Suprapubic skin (tissue), 4 donors: ENCODE data around the gene NENF. TPM values are rescaled to one million over a fixed set of nuclear protein-coding genes. Genes with fewer than 3 reads are reported as not detected.

Experiments used
- DNase-seq, 2 donors: peaks; one replicate each; pipeline ENCODE4 v3.0.0-alpha.2; 2019; ENCODE audit warnings: low spot score in 2 of 2
- H3K27ac ChIP-seq: fragments of 200-600 bp; sonication (generic); one replicate; pipeline ENCODE4 v1.5.1; 2019
- H3K27me3 ChIP-seq: fragments of 200-600 bp; sonication (generic); one replicate; pipeline ENCODE4 v1.5.1; 2019
- H3K36me3 ChIP-seq: fragments of 200-600 bp; sonication (generic); one replicate; pipeline ENCODE4 v1.5.1; 2019
- H3K4me1 ChIP-seq: fragments of 200-600 bp; sonication (generic); one replicate; pipeline ENCODE4 v1.5.1; 2019
- H3K4me3 ChIP-seq: fragments of 200-600 bp; sonication (generic); one replicate; pipeline ENCODE4 v1.5.1; 2019; ENCODE audit warnings: mild to moderate bottlenecking
- H3K9me3 ChIP-seq: fragments of 200-600 bp; sonication (generic); one replicate; pipeline ENCODE4 v1.5.1; 2019
- CTCF ChIP-seq, 2 donors: fragments of 200-600 bp in 1 of 2; fragments of 450-650 bp in 1 of 2; sonication (generic) in 1 of 2; IDR thresholded peaks; one replicate each; pipeline ENCODE4 v1.5.1; 2016 to 2019; ENCODE audit warnings: antibody characterized with exemption in 2 of 2, mild to moderate bottlenecking in 1 of 2, moderate library complexity in 1 of 2
- EP300 ChIP-seq: sonication (generic); formaldehyde crosslinking; IDR thresholded peaks from one replicate; pipeline ENCODE4 v1.6.1; 2017; ENCODE audit warnings: antibody characterized with exemption
- POLR2A ChIP-seq, 2 donors: fragments of 450-650 bp; IDR thresholded peaks; one replicate each; pipeline ENCODE4 v1.6.1; 2017; ENCODE audit warnings: antibody characterized with exemption in 2 of 2, mild to moderate bottlenecking in 2 of 2, moderate library complexity in 2 of 2
- POLR2AphosphoS5 ChIP-seq, 3 donors: sonication (generic); formaldehyde crosslinking; IDR thresholded peaks; one replicate each; pipeline ENCODE4 v1.6.1; 2017; ENCODE audit warnings: antibody characterized with exemption in 3 of 3
- WGBS: methylation state at CpG from one replicate; pipeline ENCODE4 v1.1.5; 2018; 5-methylcytosine and 5-hydroxymethylcytosine counted together
- total RNA-seq, 4 donors: library from RNA; depleted of rRNA; stranded (reverse); fragments of >200 nt; gene quantifications; one replicate each; pipeline ENCODE4 v1.1.0, GENCODE V29; 2016

Gene NENF
- total RNA-seq, 4 donors from 2014 or later = 60.6 to 104 (median 87.4) TPM

- Histone ChIP-seq H3K27ac (no peak overlapping the region), H3K4me1 (peaks cover 15% of the 10 kb centered on the region), H3K36me3 (no peaks in the 10 kb centered on the region), H3K4me3 (no peak overlapping the region), H3K27me3 (no peaks in the 10 kb centered on the region), H3K9me3 (no peaks in the 10 kb centered on the region)
- WGBS = 86% methylated on average over 13 of the region's 13 CpGs
- DNase-seq = no peak
- TF ChIP-seq POLR2AphosphoS5 (IDR thresholded peaks at IDR 0.05) (no peak), POLR2A (IDR thresholded peaks at IDR 0.05) (no peak), CTCF (IDR thresholded peaks at IDR 0.05) (no peak), EP300 (no peak)
Measured at GRCh38 chr1:212461916-212462660, 29.4 kb downstream of the NENF start.

GRCh38 chr1:212463565-212464285 lies 31.0 kb downstream of the NENF start:
- WGBS = 70% methylated on average over 7 of the region's 7 CpGs
- Histone ChIP-seq H3K4me3 (no peak overlapping the region), H3K4me1 (peaks cover 26% of the 10 kb centered on the region), H3K27ac (no peak overlapping the region), H3K36me3 (no peaks in the 10 kb centered on the region), H3K27me3 (no peaks in the 10 kb centered on the region), H3K9me3 (no peaks in the 10 kb centered on the region)
- TF ChIP-seq EP300 (no peak), POLR2A (IDR thresholded peaks at IDR 0.05) (no peak), POLR2AphosphoS5 (IDR thresholded peaks at IDR 0.05) (no peak), CTCF (IDR thresholded peaks at IDR 0.05) (no peak)
- DNase-seq = no peak

- H3K9me3 ChIP-seq = no peaks in the 10 kb centered on the region
- H3K4me1 ChIP-seq = peaks cover 39% of the 10 kb centered on the region
- H3K36me3 ChIP-seq = no peaks in the 10 kb centered on the region
- H3K27ac ChIP-seq = no peak overlapping the region
- H3K27me3 ChIP-seq = no peaks in the 10 kb centered on the region
- DNase-seq = no peak
- WGBS = 86% methylated on average over 5 of the region's 7 CpGs
- no peak overlapping the region for H3K4me3 ChIP-seq
- no peak for TF ChIP-seq POLR2AphosphoS5 (IDR thresholded peaks at IDR 0.05)
- no peak for TF ChIP-seq CTCF (IDR thresholded peaks at IDR 0.05)
- TF ChIP-seq POLR2A (IDR thresholded peaks at IDR 0.05) = no peak
- no peak for TF ChIP-seq EP300
Measured at GRCh38 chr1:212465311-212465710, 32.6 kb downstream of the NENF start.

GRCh38 chr1:212466437-212466836 lies 33.7 kb downstream of the NENF start:
- no peaks in the 10 kb centered on the region for H3K27me3 ChIP-seq
- H3K27ac ChIP-seq = no peak overlapping the region
- 85% methylated on average over 2 of the region's 2 CpGs for WGBS
- TF ChIP-seq EP300 (no peak), POLR2AphosphoS5 (IDR thresholded peaks at IDR 0.05) (no peak), POLR2A (IDR thresholded peaks at IDR 0.05) (no peak), CTCF (IDR thresholded peaks at IDR 0.05) (no peak)
- H3K9me3 ChIP-seq = no peaks in the 10 kb centered on the region
- H3K36me3 ChIP-seq = no peaks in the 10 kb centered on the region
- no peak for DNase-seq
- peaks cover 44% of the 10 kb centered on the region for H3K4me1 ChIP-seq
- H3K4me3 ChIP-seq = no peak overlapping the region

- 46% methylated on average over 11 of the region's 11 CpGs for WGBS
- no peaks in the 10 kb centered on the region for H3K27me3 ChIP-seq
- DNase-seq = no peak
- H3K36me3 ChIP-seq = no peaks in the 10 kb centered on the region
- peaks cover 44% of the 10 kb centered on the region for H3K4me1 ChIP-seq
- no peaks in the 10 kb centered on the region for H3K9me3 ChIP-seq
- H3K4me3 ChIP-seq = no peak overlapping the region
- TF ChIP-seq POLR2AphosphoS5 (IDR thresholded peaks at IDR 0.05) (no peak), EP300 (no peak), CTCF (IDR thresholded peaks at IDR 0.05) (no peak), POLR2A (IDR thresholded peaks at IDR 0.05) (no peak)
- no peak overlapping the region for H3K27ac ChIP-seq
Measured at GRCh38 chr1:212466898-212467650, 34.4 kb downstream of the NENF start.
